Fibroblast of lung (primary cell): ENCODE data around the gene DENND11. TPM values are rescaled to one million over a fixed set of nuclear protein-coding genes. Genes with fewer than 3 reads are reported as not detected.

Experiments used
- DNase-seq, 2 donors: peaks; one replicate each; pipeline versions ENCODE4 v3.0.0 to v3.0.0-alpha.2; 2010; ENCODE audit warnings: low read depth in 2 of 2
- H2AFZ ChIP-seq: 2 replicates; pipeline ENCODE4 v1.5.1; 2012; ENCODE audit warnings: low read length, control low read depth, inconsistent platforms
- H3K27ac ChIP-seq: 2 replicates; pipeline ENCODE4 v1.5.1; 2011; ENCODE audit warnings: low read length, control low read depth; ENCODE audit not compliant: insufficient read depth
- H3K27me3 ChIP-seq: 2 replicates; pipeline ENCODE4 v1.5.1; 2011; ENCODE audit warnings: mild to moderate bottlenecking, low read length; ENCODE audit not compliant: control insufficient read depth, insufficient read depth
- H3K36me3 ChIP-seq: 2 replicates; pipeline ENCODE4 v1.5.1; 2011; ENCODE audit warnings: low read length; ENCODE audit not compliant: control insufficient read depth, insufficient read depth
- H3K4me1 ChIP-seq: 2 replicates; pipeline ENCODE4 v1.5.1; 2011; ENCODE audit warnings: low read length; ENCODE audit not compliant: control insufficient read depth, insufficient read depth; ENCODE audit errors: extremely low read depth
- H3K4me2 ChIP-seq: 2 replicates; pipeline ENCODE4 v1.5.1; 2011; ENCODE audit warnings: low read length, control low read depth; ENCODE audit not compliant: insufficient read depth; ENCODE audit errors: extremely low read depth
- H3K4me3 ChIP-seq, 4 experiments: fragments of 200-600 bp in 1 of 4; sonication (generic) in 1 of 4; replicated peaks in 1 of 4; 2 replicates each; pipeline ENCODE4 v1.5.1; 2011 to 2016; ENCODE audit warnings: low read length in 4 of 4, low read depth in 3 of 4, mild to moderate bottlenecking in 3 of 4, control low read depth in 2 of 4, inconsistent platforms in 1 of 4, mixed read lengths in 1 of 4; ENCODE audit not compliant: insufficient read depth in 1 of 4; ENCODE audit errors: control extremely low read depth in 1 of 4
- H3K79me2 ChIP-seq: 2 replicates; pipeline ENCODE4 v1.5.1; 2012; ENCODE audit warnings: mild to moderate bottlenecking, low read length, inconsistent platforms; ENCODE audit not compliant: control insufficient read depth, insufficient read depth
- H3K9ac ChIP-seq: 2 replicates; pipeline ENCODE4 v1.5.1; 2011; ENCODE audit warnings: mild to moderate bottlenecking, low read length, control low read depth; ENCODE audit not compliant: insufficient read depth
- H3K9me3 ChIP-seq: 2 replicates; pipeline ENCODE4 v1.5.1; 2012; ENCODE audit warnings: low read depth, low read length; ENCODE audit not compliant: control insufficient read depth, insufficient read depth
- H4K20me1 ChIP-seq: 2 replicates; pipeline ENCODE4 v1.5.1; 2011; ENCODE audit warnings: low read length; ENCODE audit not compliant: control insufficient read depth, insufficient read depth; ENCODE audit errors: extremely low read depth
- EZH2 ChIP-seq: IDR thresholded peaks from 2 replicates; pipeline ENCODE4 v1.5.1; 2012; ENCODE audit warnings: low read length, control low read depth, mild to moderate bottlenecking; ENCODE audit errors: missing control alignments
- polyA plus RNA-seq, 2 donors: library from polyadenylated mRNA; depleted of rRNA in 1 of 2; stranded (reverse) in 1 of 2; unstranded in 1 of 2; fragments of >200 nt; gene quantifications; 2 replicates each; pipeline ENCODE4 v1.2.1, GENCODE V29; 2011 to 2012; ENCODE audit warnings: missing spikeins in 1 of 2
- total RNA-seq: library from RNA; depleted of rRNA; stranded (reverse); fragments of >200 nt; gene quantifications from 2 replicates; pipeline ENCODE4 v1.2.1, GENCODE V29; 2014
- TF ChIP-seq, protein P1 (sequence below), 2 donors: IDR thresholded peaks in 1 of 2; conservative IDR thresholded peaks in 1 of 2; 1 replicate in 1 of 2; 2 replicates in 1 of 2; pipeline ENCODE4 v1.5.1; 2011 to 2012; ENCODE audit warnings: low read length in 2 of 2, control low read depth in 1 of 2, inconsistent platforms in 1 of 2, low read depth in 1 of 2, mild to moderate bottlenecking in 1 of 2

The DENND11 gene
- total and polyA plus RNA-seq, 2 donors (not counting 1 experiment from before 2014, with no cell fraction given): 2.7 to 6.1 TPM

DNA sequence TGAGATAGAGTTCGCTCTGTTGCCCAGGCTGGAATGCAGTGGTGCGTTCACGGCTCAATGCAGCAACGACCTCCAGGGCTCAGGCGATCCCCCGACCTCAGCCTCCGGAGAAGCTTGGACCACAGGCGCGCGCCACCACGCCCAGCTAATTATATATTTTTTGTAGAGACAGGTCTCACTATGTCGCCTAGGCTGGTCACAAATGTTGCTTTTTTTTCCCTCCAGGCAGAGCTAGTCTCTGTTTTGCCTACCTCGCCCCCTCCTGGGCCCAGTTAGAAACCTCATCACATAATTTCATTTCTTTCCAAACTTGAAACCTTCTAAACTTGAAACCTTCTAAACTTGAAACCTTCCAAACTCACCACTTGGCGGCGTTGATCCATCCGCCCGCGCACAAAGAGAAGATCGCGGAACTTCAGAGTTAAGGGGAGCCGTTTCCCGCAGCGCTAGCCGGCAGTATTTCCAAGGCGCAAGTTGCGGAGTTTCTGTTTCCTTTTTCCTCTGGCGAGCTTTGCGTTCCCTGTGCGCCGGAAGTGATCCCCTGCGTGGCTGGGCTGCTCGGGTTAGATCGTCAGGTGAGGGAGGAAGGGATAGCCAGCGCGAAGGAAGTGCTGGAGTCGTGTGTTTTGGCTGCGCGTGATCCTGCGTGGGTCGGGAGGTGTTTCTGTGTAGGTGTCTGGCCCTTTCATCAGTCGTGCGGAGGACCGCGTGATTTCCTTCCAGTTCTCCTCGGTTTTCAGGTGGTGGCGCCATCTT lies 36.0 kb upstream of the DENND11 start, which contains the start of gene SSBP1:
TSS of gene SSBP1 (plus strand) at position 523 of the 756 bp plus-strand sequence. CDS start 809 bp downstream, outside the sequence.
- Histone ChIP-seq H3K4me2 (peak within 1 kb of the TSS; percentile 90), H2AFZ (peak within 1 kb of the TSS; percentile 99), H3K4me3 (peak within 1 kb of the TSS; percentile 71 to 95 (median 82)), H3K9me3 (no peaks in the 10 kb centered on the region), H3K27ac (peak within 1 kb of the TSS; percentile 88), H3K4me1 (no peaks in the 10 kb centered on the region), H3K36me3 (peaks cover 3% of the 10 kb centered on the region), H4K20me1 (no peaks in the 10 kb centered on the region), H3K27me3 (no peaks in the 10 kb centered on the region), H3K79me2 (peaks cover 30% of the 10 kb centered on the region), H3K9ac (peak within 1 kb of the TSS; percentile 67)
- no peak for TF ChIP-seq EZH2
- TF ChIP-seq, protein P1, sequence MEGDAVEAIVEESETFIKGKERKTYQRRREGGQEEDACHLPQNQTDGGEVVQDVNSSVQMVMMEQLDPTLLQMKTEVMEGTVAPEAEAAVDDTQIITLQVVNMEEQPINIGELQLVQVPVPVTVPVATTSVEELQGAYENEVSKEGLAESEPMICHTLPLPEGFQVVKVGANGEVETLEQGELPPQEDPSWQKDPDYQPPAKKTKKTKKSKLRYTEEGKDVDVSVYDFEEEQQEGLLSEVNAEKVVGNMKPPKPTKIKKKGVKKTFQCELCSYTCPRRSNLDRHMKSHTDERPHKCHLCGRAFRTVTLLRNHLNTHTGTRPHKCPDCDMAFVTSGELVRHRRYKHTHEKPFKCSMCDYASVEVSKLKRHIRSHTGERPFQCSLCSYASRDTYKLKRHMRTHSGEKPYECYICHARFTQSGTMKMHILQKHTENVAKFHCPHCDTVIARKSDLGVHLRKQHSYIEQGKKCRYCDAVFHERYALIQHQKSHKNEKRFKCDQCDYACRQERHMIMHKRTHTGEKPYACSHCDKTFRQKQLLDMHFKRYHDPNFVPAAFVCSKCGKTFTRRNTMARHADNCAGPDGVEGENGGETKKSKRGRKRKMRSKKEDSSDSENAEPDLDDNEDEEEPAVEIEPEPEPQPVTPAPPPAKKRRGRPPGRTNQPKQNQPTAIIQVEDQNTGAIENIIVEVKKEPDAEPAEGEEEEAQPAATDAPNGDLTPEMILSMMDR (conservative IDR thresholded peaks at IDR 0.05 in 1 of 2, IDR thresholded peaks at IDR 0.05 in 1 of 2; ENCODE audit: low read depth in 1 of 2, low read length in 2 of 2): peak; percentile 81 to 88
- peak; percentile 96 to 98 for DNase-seq

DNA sequence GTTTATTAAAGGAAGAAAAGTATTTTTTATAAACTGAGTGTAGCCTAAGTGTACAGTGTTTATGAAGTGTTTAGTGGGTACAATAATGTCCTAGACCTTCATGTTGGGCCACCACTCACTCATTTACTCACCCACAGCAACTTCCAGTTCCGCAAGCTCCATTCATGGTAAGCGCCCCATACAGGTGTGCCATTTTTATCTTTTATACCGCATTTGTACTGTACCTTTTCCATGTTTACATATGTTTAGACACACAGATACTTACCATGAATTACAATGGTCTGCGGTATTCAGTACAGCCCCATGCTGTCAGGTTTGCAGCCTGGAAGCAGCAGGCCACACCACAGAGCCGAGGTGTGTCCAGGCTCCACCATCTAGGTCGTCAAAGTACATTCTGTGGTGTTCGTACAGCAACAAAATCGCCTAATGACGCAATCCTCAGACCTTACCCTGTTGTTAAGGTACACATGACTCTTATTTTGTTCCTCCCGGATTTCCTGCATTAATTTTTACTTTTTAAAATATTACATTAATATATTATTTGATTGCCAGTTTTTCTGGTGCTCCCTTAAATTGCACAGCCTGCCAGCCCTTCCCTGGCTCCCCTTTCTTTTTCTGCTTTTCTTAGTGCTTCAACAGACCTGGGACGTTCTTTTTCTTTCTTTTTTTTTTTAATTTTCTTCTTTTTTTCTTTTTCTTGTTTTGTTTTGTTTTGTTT lies 35.3 kb upstream of the DENND11 start:
- peak; percentile 3 to 38 for DNase-seq
- peak overlapping the region; percentile 90 for H3K4me2 ChIP-seq
- H3K36me3 ChIP-seq: peaks cover 3% of the 10 kb centered on the region
- TF ChIP-seq, protein P1 (conservative IDR thresholded peaks at IDR 0.05 in 1 of 2, IDR thresholded peaks at IDR 0.05 in 1 of 2; ENCODE audit: low read depth in 1 of 2, low read length in 2 of 2): no peak
- no peak for TF ChIP-seq EZH2
- no peaks in the 10 kb centered on the region for H3K4me1 ChIP-seq
- no peaks in the 10 kb centered on the region for H3K9me3 ChIP-seq
- peak overlapping the region; percentile 65 to 95 (median 76) for H3K4me3 ChIP-seq
- H3K9ac ChIP-seq: peak overlapping the region; percentile 67
- no peaks in the 10 kb centered on the region for H4K20me1 ChIP-seq
- H3K79me2 ChIP-seq: peaks cover 30% of the 10 kb centered on the region
- peak overlapping the region; percentile 99 for H2AFZ ChIP-seq
- peak overlapping the region; percentile 61 for H3K27ac ChIP-seq
- no peaks in the 10 kb centered on the region for H3K27me3 ChIP-seq

DNA sequence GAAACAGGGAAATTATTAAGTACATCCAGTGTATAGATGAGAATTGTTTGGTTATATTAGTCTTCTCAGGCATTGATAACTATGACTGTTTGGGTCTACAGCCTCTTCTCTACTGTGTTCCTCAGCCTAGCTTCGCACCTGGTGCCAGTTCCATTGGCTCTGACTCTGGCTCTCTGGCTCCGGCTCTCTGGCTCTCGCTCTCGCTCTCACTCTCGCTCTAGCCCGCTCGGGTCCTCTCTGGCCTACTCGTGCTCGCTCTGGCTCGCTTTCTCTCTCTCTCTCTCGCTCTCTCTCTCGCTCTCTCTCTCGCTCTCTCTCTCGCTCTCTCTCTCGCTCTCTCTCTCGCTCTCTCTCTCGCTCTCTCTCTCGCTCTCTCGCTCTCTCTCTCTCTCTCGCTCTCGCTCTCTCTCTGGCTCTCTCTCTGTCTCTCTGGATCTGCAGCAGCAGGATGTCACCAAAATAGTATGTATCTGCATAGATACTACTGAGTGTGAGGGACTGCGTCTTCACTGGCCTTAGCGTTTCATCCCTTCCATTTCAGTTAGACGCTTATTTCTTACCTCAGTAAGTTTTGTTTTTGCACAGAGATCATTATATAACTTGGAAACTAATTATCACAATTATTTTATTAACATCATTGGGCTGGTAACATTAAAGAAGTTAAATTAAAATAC lies 29.6 kb upstream of the DENND11 start:
- DNase-seq: no peak
- no peaks in the 10 kb centered on the region for H4K20me1 ChIP-seq
- no peaks in the 10 kb centered on the region for H3K9me3 ChIP-seq
- no peak overlapping the region for H3K27ac ChIP-seq
- H3K36me3 ChIP-seq: no peaks in the 10 kb centered on the region
- TF ChIP-seq EZH2: no peak
- TF ChIP-seq, protein P1 (conservative IDR thresholded peaks at IDR 0.05 in 1 of 2, IDR thresholded peaks at IDR 0.05 in 1 of 2; ENCODE audit: low read depth in 1 of 2, low read length in 2 of 2): no peak
- no peaks in the 10 kb centered on the region for H3K79me2 ChIP-seq
- H3K9ac ChIP-seq: no peak overlapping the region
- H3K4me1 ChIP-seq: no peaks in the 10 kb centered on the region
- H3K4me2 ChIP-seq: no peak overlapping the region
- no peaks in the 10 kb centered on the region for H3K27me3 ChIP-seq
- H3K4me3 ChIP-seq: peak overlapping the region in 1 of 4 experiments; percentile 17
- H2AFZ ChIP-seq: no peak overlapping the region
